Right lobe of liver (tissue), 4 donors: ENCODE measurements around the gene PNPO.
A peak's percentile ranks its signal among the peaks of the same experiment; 100 is the strongest.

Experiments
- CTCF ChIP-seq, 4 donors: fragments of 200-600 bp in 3 of 4; fragments of 450-650 bp in 1 of 4; IDR thresholded peaks; one replicate each; pipeline versions ENCODE4 v1.5.1 to v1.8.0; 2016 to 2022; ENCODE audit warnings: antibody characterized with exemption in 4 of 4, mild to moderate bottlenecking in 2 of 4
- POLR2A ChIP-seq: fragments of 450-650 bp; IDR thresholded peaks from one replicate; pipeline ENCODE4 v1.6.1; 2017; ENCODE audit warnings: antibody characterized with exemption, mild to moderate bottlenecking
- donor health status: DM: no; HTN: no; CAD: no.
- donor health status: DM: no; HTN: no; CAD: no.
- donor health status: DM: no; HTN: yes; CAD: no.

GRCh38 chr17:47970725-47971499 is 29.5 kb downstream of the PNPO start, which contains the start of gene CDK5RAP3:
- TF ChIP-seq CTCF (IDR thresholded peaks at IDR 0.05) (peak; percentile 94 to 99 (median 96)), POLR2A (peak; percentile 80)
